GM06990 (cell line): Measurements from ENCODE around the gene OR6T1.

Experiments
- DNase-seq: peaks from one replicate; pipeline ENCODE4 v3.0.0-alpha.2; 2011; ENCODE audit not compliant: insufficient read length; ENCODE audit errors: extremely low read depth
- H3K27me3 ChIP-seq: replicated peaks from 2 replicates; pipeline ENCODE4 v1.6.0; 2011; ENCODE audit warnings: low read length; ENCODE audit not compliant: control insufficient read depth, insufficient read depth
- H3K36me3 ChIP-seq: 2 replicates; pipeline ENCODE4 v1.5.1; 2011; ENCODE audit warnings: low read length; ENCODE audit not compliant: control insufficient read depth, insufficient read depth
- H3K4me3 ChIP-seq: replicated peaks from 2 replicates; pipeline ENCODE4 v1.5.1; 2011; ENCODE audit warnings: low read depth, mild to moderate bottlenecking, control low read depth, low read length
- TF ChIP-seq, protein P1 (sequence below): IDR thresholded peaks from 2 replicates; pipeline ENCODE4 v1.5.1; 2011; ENCODE audit warnings: low read length, control low read depth, mild to moderate bottlenecking, inconsistent platforms; ENCODE audit not compliant: insufficient read depth, poor library complexity, severe bottlenecking

OR6T1 gene

DNA sequence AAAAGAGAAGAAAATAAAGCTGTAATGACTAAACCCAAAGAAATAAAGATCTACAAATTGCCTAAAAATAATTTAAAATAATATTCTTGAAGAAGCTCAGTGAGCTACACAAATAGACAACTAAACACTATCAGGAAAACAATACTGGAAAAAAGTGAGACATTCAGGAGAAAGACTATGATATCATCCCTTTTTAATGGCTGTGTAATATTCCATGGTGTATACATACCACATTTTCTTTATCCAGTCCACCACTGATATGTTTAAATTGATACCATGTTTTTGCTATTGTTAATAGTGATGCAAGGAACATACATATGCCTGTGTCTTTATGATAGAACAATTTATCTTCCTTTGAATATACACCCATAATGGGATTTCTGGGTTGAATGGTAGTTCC lies 13.1 kb upstream of the OR6T1 start:
- Histone ChIP-seq H3K36me3 (no peaks in the 10 kb centered on the region), H3K27me3 (no peaks in the 10 kb centered on the region), H3K4me3 (no peak overlapping the region)
- TF ChIP-seq, protein P1, sequence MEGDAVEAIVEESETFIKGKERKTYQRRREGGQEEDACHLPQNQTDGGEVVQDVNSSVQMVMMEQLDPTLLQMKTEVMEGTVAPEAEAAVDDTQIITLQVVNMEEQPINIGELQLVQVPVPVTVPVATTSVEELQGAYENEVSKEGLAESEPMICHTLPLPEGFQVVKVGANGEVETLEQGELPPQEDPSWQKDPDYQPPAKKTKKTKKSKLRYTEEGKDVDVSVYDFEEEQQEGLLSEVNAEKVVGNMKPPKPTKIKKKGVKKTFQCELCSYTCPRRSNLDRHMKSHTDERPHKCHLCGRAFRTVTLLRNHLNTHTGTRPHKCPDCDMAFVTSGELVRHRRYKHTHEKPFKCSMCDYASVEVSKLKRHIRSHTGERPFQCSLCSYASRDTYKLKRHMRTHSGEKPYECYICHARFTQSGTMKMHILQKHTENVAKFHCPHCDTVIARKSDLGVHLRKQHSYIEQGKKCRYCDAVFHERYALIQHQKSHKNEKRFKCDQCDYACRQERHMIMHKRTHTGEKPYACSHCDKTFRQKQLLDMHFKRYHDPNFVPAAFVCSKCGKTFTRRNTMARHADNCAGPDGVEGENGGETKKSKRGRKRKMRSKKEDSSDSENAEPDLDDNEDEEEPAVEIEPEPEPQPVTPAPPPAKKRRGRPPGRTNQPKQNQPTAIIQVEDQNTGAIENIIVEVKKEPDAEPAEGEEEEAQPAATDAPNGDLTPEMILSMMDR: no peak
- DNase-seq: no peak

DNA sequence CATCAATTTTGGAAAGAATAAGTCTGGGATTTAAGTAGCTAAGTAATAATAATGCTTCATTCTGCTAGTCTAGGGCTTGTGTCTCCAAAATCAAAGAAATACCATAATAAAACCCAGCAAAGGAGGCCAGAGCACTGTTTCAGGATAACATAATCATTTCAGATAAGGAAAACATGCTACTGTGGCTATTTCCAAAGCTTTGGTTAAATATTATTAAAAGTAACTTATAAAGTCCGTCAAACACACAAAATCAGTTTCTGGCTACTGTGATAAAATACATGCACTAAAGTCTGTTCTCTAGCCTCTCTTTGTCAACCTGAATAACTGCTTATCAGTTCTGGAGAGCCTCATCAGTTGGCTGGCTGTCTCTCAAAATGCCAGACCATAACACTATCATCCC lies 1.5 kb upstream of the OR6T1 start:
- Histone ChIP-seq H3K27me3 (no peaks in the 10 kb centered on the region), H3K36me3 (no peaks in the 10 kb centered on the region)
- TF ChIP-seq, protein P1: no peak

DNA sequence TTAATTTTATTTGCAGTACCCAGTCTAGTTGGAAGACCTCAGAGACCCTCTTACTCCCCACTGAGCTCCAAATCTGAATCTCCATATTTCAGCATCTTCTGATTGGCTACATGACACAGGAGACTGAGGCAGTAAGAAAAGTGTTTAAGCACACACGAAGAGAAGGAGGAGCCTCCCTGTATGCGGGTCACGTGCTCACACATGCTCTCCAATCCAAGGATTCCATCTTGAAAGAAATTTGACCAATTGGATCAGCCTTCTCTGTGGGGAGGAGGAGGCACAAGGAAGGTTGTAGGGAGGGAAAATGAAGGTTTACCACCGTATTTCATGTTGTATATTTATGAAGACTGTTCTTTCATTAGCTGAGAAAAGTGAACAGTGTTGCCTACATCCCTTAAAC lies 1.2 kb downstream of the OR6T1 start:
- TF ChIP-seq, protein P1: no peak
- Histone ChIP-seq H3K36me3 (no peaks in the 10 kb centered on the region), H3K27me3 (no peaks in the 10 kb centered on the region; the same call in 1 of the 2 replicates)

More for the DNA sequence above, 1.5 kb upstream of the OR6T1 start:
- no peak overlapping the region for H3K4me3 ChIP-seq
- DNase-seq: no peak

GRCh38 chr11:123939317-123939716 lies 4.3 kb downstream of the OR6T1 start, which contains the start of gene OR4D5:
TSS of gene OR4D5 (plus strand) at chr11:123939617. CDS start at chr11:123939617, 0 bp downstream.
- Histone ChIP-seq H3K27me3 (no peaks in the 10 kb centered on the region; the same call in 1 of the 2 replicates), H3K36me3 (no peaks in the 10 kb centered on the region), H3K4me3 (no peak within 1 kb of the TSS)
- TF ChIP-seq, protein P1: no peak
- no peak for DNase-seq

More for the DNA sequence above, 1.2 kb downstream of the OR6T1 start:
- H3K4me3 ChIP-seq: no peak overlapping the region
- no peak for DNase-seq

GRCh38 chr11:123924027-123924426 lies 19.6 kb downstream of the OR6T1 start:
- no peaks in the 10 kb centered on the region for H3K27me3 ChIP-seq
- no peak for DNase-seq
- H3K4me3 ChIP-seq: no peak overlapping the region
- no peaks in the 10 kb centered on the region for H3K36me3 ChIP-seq
- TF ChIP-seq, protein P1: no peak

GRCh38 chr11:123920943-123921342 lies 22.7 kb downstream of the OR6T1 start:
- H3K36me3 ChIP-seq: no peaks in the 10 kb centered on the region
- no peaks in the 10 kb centered on the region for H3K27me3 ChIP-seq
- DNase-seq: no peak
- H3K4me3 ChIP-seq: no peak overlapping the region
- TF ChIP-seq, protein P1: no peak
